H1 (cell line): ENCODE results near the gene NGEF. TPM values are rescaled to one million over a fixed set of nuclear protein-coding genes. Genes with fewer than 3 reads are reported as not detected.

Experiments used
- CTCF ChIA-PET: fragments of 300-600 bp; sonication (Branson Sonifier 250); formaldehyde crosslinking; loops from one replicate; lab custom pipeline; 2021; ENCODE audit not compliant: partially characterized antibody; lab: Charles Lee
- POLR2A ChIA-PET: fragments of 300-600 bp; sonication (Branson Sonifier 250); formaldehyde crosslinking; loops from one replicate; lab custom pipeline; 2021; ENCODE audit warnings: inconsistent platforms; ENCODE audit not compliant: partially characterized antibody; lab: Charles Lee
- DNase-seq, 2 experiments: peaks; one replicate each; pipeline versions ENCODE4 v3.0.0 to v3.0.0-alpha.2; 2010 to 2022; ENCODE audit warnings: low spot score in 2 of 2, low read depth in 1 of 2, mixed read lengths in 1 of 2
- FAIRE-seq: peaks from 2 replicates; lab custom pipeline; 2011; peaks lifted over from hg19 to GRCh38; lab: Jason Lieb, UNC
- H2AFZ ChIP-seq: 2 replicates; pipeline ENCODE4 v1.8.1; 2012; ENCODE audit warnings: low read length, inconsistent platforms
- H2AK5ac ChIP-seq: 2 replicates; pipeline ENCODE4 v1.6.1; 2013; ENCODE audit warnings: low read depth, low read length
- H2BK120ac ChIP-seq: replicated peaks from 2 replicates; pipeline ENCODE3; 2013; ENCODE audit warnings: low read depth, low read length, inconsistent platforms
- H2BK12ac ChIP-seq: 2 replicates; pipeline ENCODE4 v1.6.1; 2013; ENCODE audit warnings: low read depth, low read length
- H2BK15ac ChIP-seq: 2 replicates; pipeline ENCODE4 v1.6.1; 2013; ENCODE audit warnings: low read length
- H2BK20ac ChIP-seq: 2 replicates; pipeline ENCODE4 v1.6.1; 2013; ENCODE audit warnings: low read length
- H2BK5ac ChIP-seq: 2 replicates; pipeline ENCODE4 v1.6.1; 2013; ENCODE audit warnings: low read depth, low read length
- H3K14ac ChIP-seq: 2 replicates; pipeline ENCODE4 v1.6.1; 2013; ENCODE audit warnings: inconsistent platforms; ENCODE audit not compliant: insufficient read length
- H3K18ac ChIP-seq: 2 replicates; pipeline ENCODE4 v1.6.1; 2013; ENCODE audit warnings: low read length; ENCODE audit errors: extremely low read depth
- H3K23ac ChIP-seq: 2 replicates; pipeline ENCODE4 v1.6.1; 2013; ENCODE audit warnings: inconsistent platforms; ENCODE audit not compliant: insufficient read length
- H3K23me2 ChIP-seq: 2 replicates; pipeline ENCODE4 v1.6.1; 2013; ENCODE audit warnings: low read depth, low read length
- H3K27ac ChIP-seq: 2 replicates; pipeline ENCODE4 v1.6.1; 2011; ENCODE audit warnings: low read depth, low read length, inconsistent platforms
- H3K27me3 ChIP-seq, 4 experiments: replicated peaks in 1 of 4; 1 replicate in 1 of 4; 2 replicates in 3 of 4; pipeline versions ENCODE4 v1.6.1 to v1.8.1; 2011 to 2013; ENCODE audit warnings: low read length in 3 of 4, mild to moderate bottlenecking in 3 of 4, inconsistent platforms in 2 of 4, mixed read lengths in 2 of 4, moderate library complexity in 1 of 4; ENCODE audit not compliant: control insufficient read depth in 3 of 4, insufficient read depth in 3 of 4; ENCODE audit errors: extremely low read depth in 1 of 4
- H3K36me3 ChIP-seq, 4 experiments: 2 replicates each; pipeline versions ENCODE4 v1.6.1 to v1.8.1; 2011 to 2013; ENCODE audit warnings: mild to moderate bottlenecking in 4 of 4, low read length in 3 of 4, moderate library complexity in 2 of 4, control low read depth in 1 of 4, inconsistent platforms in 1 of 4; ENCODE audit not compliant: insufficient read depth in 4 of 4, control insufficient read depth in 2 of 4
- H3K4ac ChIP-seq: replicated peaks from 2 replicates; pipeline ENCODE3; 2013; ENCODE audit warnings: low read length, low read depth, mixed read lengths, inconsistent platforms; ENCODE audit not compliant: insufficient read length
- H3K4me1 ChIP-seq, 4 experiments: replicated peaks in 1 of 4; 1 replicate in 1 of 4; 2 replicates in 3 of 4; pipeline versions ENCODE4 v1.6.1 to v1.8.1; 2011 to 2013; ENCODE audit warnings: low read length in 3 of 4, inconsistent platforms in 2 of 4, mixed read lengths in 1 of 4; ENCODE audit not compliant: insufficient read depth in 4 of 4, control insufficient read depth in 3 of 4
- H3K4me2 ChIP-seq, 2 experiments: 2 replicates each; pipeline versions ENCODE4 v1.6.1 to v1.8.1; 2011 to 2013; ENCODE audit warnings: low read depth in 2 of 2, low read length in 2 of 2, control low read depth in 1 of 2, inconsistent platforms in 1 of 2, mild to moderate bottlenecking in 1 of 2; ENCODE audit not compliant: insufficient read depth in 1 of 2
- H3K4me3 ChIP-seq, 4 experiments: fragments of 200-600, 300-600 bp in 1 of 4; sonication (generic), shearing (Covaris generic), sonication (Bioruptor Twin) in 1 of 4; 2 replicates each; pipeline versions ENCODE4 v1.5.1 to v1.8.1; 2011 to 2016; ENCODE audit warnings: low read length in 4 of 4, low read depth in 3 of 4, control low read depth in 2 of 4, inconsistent platforms in 2 of 4, mild to moderate bottlenecking in 2 of 4, mixed read lengths in 1 of 4, moderate library complexity in 1 of 4; ENCODE audit not compliant: insufficient read depth in 2 of 4; ENCODE audit errors: extremely low read depth in 1 of 4
- H3K56ac ChIP-seq: replicated peaks from 2 replicates; pipeline ENCODE3; 2013; ENCODE audit warnings: low read depth, mild to moderate bottlenecking, mixed read lengths, low read length, inconsistent platforms; ENCODE audit not compliant: insufficient read length
- H3K79me1 ChIP-seq: 2 replicates; pipeline ENCODE4 v1.6.1; 2013; ENCODE audit warnings: low read depth, low read length, control low read depth
- H3K79me2 ChIP-seq, 2 experiments: 2 replicates each; pipeline versions ENCODE4 v1.6.1 to v1.8.1; 2012 to 2013; ENCODE audit warnings: low read length in 2 of 2, mild to moderate bottlenecking in 2 of 2, inconsistent platforms in 1 of 2; ENCODE audit not compliant: insufficient read depth in 2 of 2, control insufficient read depth in 1 of 2
- H3K9ac ChIP-seq, 4 experiments: replicated peaks in 1 of 4; 1 replicate in 1 of 4; 2 replicates in 3 of 4; pipeline versions ENCODE4 v1.6.1 to v1.8.1; 2011 to 2013; ENCODE audit warnings: low read depth in 3 of 4, low read length in 3 of 4, control low read depth in 2 of 4, mild to moderate bottlenecking in 2 of 4, moderate library complexity in 2 of 4, inconsistent platforms in 1 of 4; ENCODE audit errors: extremely low read depth in 1 of 4
- H3K9me3 ChIP-seq, 2 experiments: 2 replicates each; pipeline versions ENCODE4 v1.6.1 to v1.8.1; 2012 to 2013; ENCODE audit warnings: mild to moderate bottlenecking in 2 of 2, moderate library complexity in 2 of 2, control low read depth in 1 of 2, inconsistent platforms in 1 of 2, low read depth in 1 of 2, low read length in 1 of 2, mixed read lengths in 1 of 2; ENCODE audit not compliant: insufficient read depth in 2 of 2
- H4K20me1 ChIP-seq, 2 experiments: replicated peaks in 1 of 2; 2 replicates each; pipeline versions ENCODE3 to v1.8.1; 2011 to 2013; ENCODE audit warnings: inconsistent platforms in 2 of 2, low read length in 2 of 2, mild to moderate bottlenecking in 1 of 2; ENCODE audit not compliant: insufficient read depth in 2 of 2, control insufficient read depth in 1 of 2
- H4K5ac ChIP-seq: 2 replicates; pipeline ENCODE4 v1.6.1; 2013; ENCODE audit warnings: low read length, low read depth, mixed read lengths, inconsistent platforms; ENCODE audit not compliant: insufficient read length
- H4K8ac ChIP-seq: 2 replicates; pipeline ENCODE4 v1.8.0; 2013; ENCODE audit warnings: mild to moderate bottlenecking, moderate library complexity, low read length, inconsistent platforms; ENCODE audit not compliant: insufficient read depth; ENCODE audit errors: extremely low read depth
- H4K91ac ChIP-seq: replicated peaks from 2 replicates; pipeline ENCODE3; 2013; ENCODE audit warnings: low read length, mixed read lengths, inconsistent platforms; ENCODE audit not compliant: insufficient read length
- CHD1 ChIP-seq: IDR thresholded peaks from 2 replicates; pipeline ENCODE4 v1.6.1; 2012; ENCODE audit warnings: low read depth, low read length, improper control_type of control experiment
- CTBP2 ChIP-seq: IDR thresholded peaks from 2 replicates; pipeline ENCODE4 v1.7.0; 2011; ENCODE audit warnings: borderline replicate concordance, mild to moderate bottlenecking, moderate library complexity, mixed read lengths, low read length; ENCODE audit not compliant: insufficient read depth, insufficient read length
- GABPA ChIP-seq: IDR thresholded peaks from 2 replicates; pipeline ENCODE4 v1.6.1; 2011; ENCODE audit warnings: mild to moderate bottlenecking, low read length, moderate library complexity, borderline replicate concordance; ENCODE audit not compliant: insufficient read depth
- PHF8 ChIP-seq: fragments of 200-600 bp; sonication (generic); conservative IDR thresholded peaks from 2 replicates; pipeline ENCODE4 v1.7.1; 2012; ENCODE audit warnings: low read depth, mild to moderate bottlenecking, inconsistent platforms, low read length, moderate library complexity
- SP1 ChIP-seq: IDR thresholded peaks from 2 replicates; pipeline ENCODE4 v1.6.1; 2011; ENCODE audit warnings: low read depth, low read length
- WGBS, 2 experiments: shearing (Covaris generic) in 1 of 2; methylation state at CpG; one replicate each; pipeline versions ENCODE4 v1.1.6 to v1.1.7; 2013 to 2015; ENCODE audit warnings: low lambda C conversion rate in 2 of 2, mixed read lengths in 2 of 2, inconsistent platforms in 1 of 2, low coverage in 1 of 2, missing lambda C conversion rate in 1 of 2; ENCODE audit not compliant: insufficient replicate concordance in 2 of 2, insufficient coverage in 1 of 2, insufficient read length in 1 of 2; ENCODE audit errors: extremely low coverage in 1 of 2, missing lambda C conversion rate in 1 of 2; 5-methylcytosine and 5-hydroxymethylcytosine counted together
- polyA plus RNA-seq, 7 experiments: library from polyadenylated mRNA; depleted of rRNA in 3 of 7; stranded (reverse) in 5 of 7; unstranded in 2 of 7; fragments of >200 nt in 5 of 7; fragments of 200-250 nt in 2 of 7; gene quantifications; 1 replicate in 5 of 7; 2 replicates in 1 of 7; 4 replicates in 1 of 7; pipeline versions ENCODE4 v1.2.1 to v1.2.3, GENCODE V29; 2011 to 2013; ENCODE audit warnings: missing spikeins in 2 of 7, mixed read lengths in 2 of 7
- total RNA-seq: library from RNA; stranded (reverse); fragmentation: NEBNext Ultra II Directional; extraction: Animal tissue kit (Norgen Biotek cat#: 25700); gene quantifications from 2 replicates; pipeline ENCODE4 v1.2.1, GENCODE V29; 2021

The NGEF gene
- total and polyA plus RNA-seq, 2 of the 8 experiments (the other 6 are each of a cell fraction or from before 2014, with no cell fraction given) = 2.7 to 3.2 TPM

- no peak overlapping the region for H2BK12ac ChIP-seq
- H3K4me2 ChIP-seq = no peak overlapping the region; a peak in 2 of 4 replicates
- H2BK20ac ChIP-seq = no peak overlapping the region
- H2BK15ac ChIP-seq = no peak overlapping the region
- H4K5ac ChIP-seq = no peak overlapping the region
- CTCF ChIA-PET = interaction anchor here (0.7 to 2.2 kb wide), 9 partner anchors 12 to 326 kb away, joined by 3 to 7 read pairs (median 3); partner anchors contain the start of genes ATG16L1, INPP5D and SNORC
- H3K79me1 ChIP-seq = no peaks in the 10 kb centered on the region
- peaks cover 25 to 53% (median 48%) of the 10 kb centered on the region in 4 experiments for H3K27me3 ChIP-seq
- peaks cover 11% of the 10 kb centered on the region; the same call in 1 of the 2 replicates for H3K23me2 ChIP-seq
- H3K4me3 ChIP-seq = no peak overlapping the region
- peaks cover 4 to 22% (median 6%) of the 10 kb centered on the region in 4 experiments for H3K4me1 ChIP-seq
- H3K9me3 ChIP-seq = no peaks in the 10 kb centered on the region
- H3K9ac ChIP-seq = no peak overlapping the region
- H4K91ac ChIP-seq = no peak overlapping the region
- no peaks in the 10 kb centered on the region for H4K20me1 ChIP-seq
- no peak overlapping the region for H4K8ac ChIP-seq
- H3K23ac ChIP-seq = no peak overlapping the region
- H3K79me2 ChIP-seq = no peaks in the 10 kb centered on the region
- no peak overlapping the region for H3K14ac ChIP-seq
- WGBS, 2 experiments = 77% methylated on average over 11 of the region's 11 CpGs; no CpG with 5 or more reads in 1 of the 2 experiments
- H3K18ac ChIP-seq = no peak overlapping the region
- no peak overlapping the region for H2AFZ ChIP-seq
- no peak overlapping the region for H3K4ac ChIP-seq
- H2AK5ac ChIP-seq = no peak overlapping the region
- no peak overlapping the region for H2BK120ac ChIP-seq
- H2BK5ac ChIP-seq = no peak overlapping the region
- POLR2A ChIA-PET = interaction anchor here (0.7 to 1.1 kb wide), 2 partner anchors 58 to 126 kb away, joined by 3 read pairs; no protein-coding TSS in a partner anchor
- H3K56ac ChIP-seq = no peak overlapping the region
- H3K27ac ChIP-seq = no peak overlapping the region
- peaks cover 0 to 6% (median 0%) of the 10 kb centered on the region in 4 experiments; a peak in 1 of 8 replicates for H3K36me3 ChIP-seq
- DNase-seq (no peak), FAIRE-seq (no peak)
- TF ChIP-seq SP1 (no peak), GABPA (no peak), CTBP2 (no peak), PHF8 (no peak), CHD1 (no peak)
Measured at GRCh38 chr2:232925821-232926156, 87.3 kb downstream of the NGEF start.
